ENCODE results near the gene TMEM131.

The TMEM131 gene

GRCh38 chr2:97792416-97792815 lies 203.3 kb downstream of the TMEM131 start:
- DNase-seq = no peak

- no peak for DNase-seq
Measured at GRCh38 chr2:97788986-97789644, 206.6 kb downstream of the TMEM131 start.

GRCh38 chr2:97785818-97786217 lies 209.9 kb downstream of the TMEM131 start:
- DNase-seq = no peak

- DNase-seq = no peak
Measured at GRCh38 chr2:97784953-97785352, 210.8 kb downstream of the TMEM131 start.

- no peak for DNase-seq
Measured at GRCh38 chr2:97781981-97782380, 213.8 kb downstream of the TMEM131 start.

- no peak for DNase-seq
Measured at GRCh38 chr2:97779141-97779540, 216.6 kb downstream of the TMEM131 start.

- DNase-seq = no peak
Measured at GRCh38 chr2:97775074-97775473, 220.7 kb downstream of the TMEM131 start.

GRCh38 chr2:97774425-97774824 lies 221.3 kb downstream of the TMEM131 start:
- no peak for DNase-seq

GRCh38 chr2:97770445-97770844 lies 225.3 kb downstream of the TMEM131 start:
- no peak for DNase-seq

GRCh38 chr2:97769711-97770110 lies 226.0 kb downstream of the TMEM131 start:
- DNase-seq = no peak

- DNase-seq = no peak
Measured at GRCh38 chr2:97769308-97769707, 226.4 kb downstream of the TMEM131 start.

GRCh38 chr2:97766567-97766966 lies 229.2 kb downstream of the TMEM131 start:
- DNase-seq = no peak

- DNase-seq = no peak
Measured at GRCh38 chr2:97765933-97766332, 229.8 kb downstream of the TMEM131 start.

GRCh38 chr2:97764559-97765263 lies 231.0 kb downstream of the TMEM131 start:
- DNase-seq = no peak

- no peak for DNase-seq
Measured at GRCh38 chr2:97763176-97763845, 232.4 kb downstream of the TMEM131 start.

- no peak for DNase-seq
Measured at GRCh38 chr2:97761192-97761591, 234.6 kb downstream of the TMEM131 start.

GRCh38 chr2:97760480-97761049 lies 235.2 kb downstream of the TMEM131 start:
- no peak for DNase-seq

- DNase-seq = no peak
Measured at GRCh38 chr2:97759727-97760407, 235.9 kb downstream of the TMEM131 start.

GRCh38 chr2:97758131-97758705 lies 237.5 kb downstream of the TMEM131 start:
- no peak for DNase-seq

GRCh38 chr2:97757062-97757461 lies 238.7 kb downstream of the TMEM131 start:
- DNase-seq = no peak

GRCh38 chr2:97755491-97755890 lies 240.3 kb downstream of the TMEM131 start:
- no peak for DNase-seq

GRCh38 chr2:97754690-97755346 lies 240.9 kb downstream of the TMEM131 start:
- no peak for DNase-seq

All from NCI-H446 (cell line).